Body of pancreas (tissue), 4 donors: ENCODE measurements around the gene RXRA. TPM values are rescaled to one million over a fixed set of nuclear protein-coding genes. Genes with fewer than 3 reads are reported as not detected.

Experiments used
- ATAC-seq: fragments of 150-250 bp; one replicate; pipeline ENCODE4 v1.9.1; 2016
- DNase-seq, 4 donors: peaks; one replicate each; pipeline ENCODE4 v3.0.0-alpha.2; 2019
- H3K27ac ChIP-seq, 4 donors: fragments of 200-600 bp; sonication (generic); 1 replicate in 3 of 4; 2 replicates in 1 of 4; pipeline versions ENCODE4 v1.5.1 to v1.6.1; 2016 to 2019; ENCODE audit warnings: mild to moderate bottlenecking in 1 of 4, mixed read lengths in 1 of 4, moderate library complexity in 1 of 4
- H3K27me3 ChIP-seq, 2 donors: fragments of 200-600 bp; sonication (generic); one replicate each; pipeline ENCODE4 v1.6.0; 2016; ENCODE audit warnings: mild to moderate bottlenecking in 1 of 2
- H3K36me3 ChIP-seq, 2 donors: fragments of 200-600 bp; sonication (generic); replicated peaks in 1 of 2; 2 replicates each; pipeline ENCODE4 v1.5.1; 2016; ENCODE audit warnings: low read depth in 2 of 2; ENCODE audit not compliant: insufficient read depth in 1 of 2
- H3K4me1 ChIP-seq: fragments of 200-600 bp; sonication (generic); one replicate; pipeline ENCODE4 v1.6.0; 2016
- H3K4me3 ChIP-seq, 2 donors: fragments of 200-600 bp; sonication (generic); 1 replicate in 1 of 2; 2 replicates in 1 of 2; pipeline ENCODE4 v1.5.1; 2016 to 2019
- H3K9me3 ChIP-seq, 3 donors: fragments of 200-600 bp; sonication (generic); 1 replicate in 2 of 3; 2 replicates in 1 of 3; pipeline ENCODE4 v1.5.1; 2016
- POLR2A ChIP-seq, 3 donors: fragments of 450-650 bp; IDR thresholded peaks; one replicate each; pipeline ENCODE4 v1.6.1; 2016; ENCODE audit warnings: antibody characterized with exemption in 3 of 3, mild to moderate bottlenecking in 2 of 3
- WGBS, 2 donors: methylation state at CpG; one replicate each; pipeline ENCODE4 v1.1.5; 2017; 5-methylcytosine and 5-hydroxymethylcytosine counted together
- intact Hi-C: fragments of 100-400 bp; cut with DNase I; formaldehyde crosslinking; loops from one replicate; pipeline ENCODE4 v1.15.1; 2023
- total RNA-seq, 2 donors: library from RNA; depleted of rRNA; stranded (reverse); fragments of >200 nt; gene quantifications; one replicate each; pipeline ENCODE4 v1.1.0, GENCODE V29; 2016
- TF ChIP-seq, protein P1 (sequence below), 7 experiments: fragments of 450-650 bp in 4 of 7; fragments of 200-600 bp in 3 of 7; sonication (generic) in 3 of 7; IDR thresholded peaks; one replicate each; pipeline ENCODE4 v1.5.1; 2016 to 2019; ENCODE audit warnings: antibody characterized with exemption in 7 of 7

Gene RXRA
- total RNA-seq, 2 donors from 2014 or later, result 31.4 to 41.9 TPM

DNA sequence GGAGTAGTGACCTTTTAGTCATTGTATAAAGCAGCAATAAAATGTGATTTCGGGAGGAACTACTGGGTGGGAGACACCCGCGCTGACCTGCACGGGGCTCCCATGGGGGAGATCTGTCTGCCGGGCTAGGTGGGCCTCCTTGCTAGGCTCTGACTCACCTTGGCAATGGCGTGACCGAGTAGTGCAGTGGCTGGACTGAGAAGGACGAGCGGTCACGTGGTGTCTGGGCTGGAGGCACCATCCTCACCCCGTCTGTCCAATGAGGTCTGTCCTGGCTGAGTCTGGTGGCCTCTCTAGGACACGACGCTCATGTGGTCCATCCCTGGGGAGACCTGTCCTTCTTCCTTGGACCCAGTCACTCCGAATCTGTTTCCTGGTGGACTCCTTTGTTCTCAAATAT is 151.7 kb downstream of the RXRA start:
- DNase-seq (no peak), ATAC-seq (no peak)
- 80 to 93% methylated on average over 13 to 14 of the region's 14 CpGs for WGBS, 2 donors
- no peak for TF ChIP-seq POLR2A (IDR thresholded peaks at IDR 0.05)
- TF ChIP-seq, protein P1, sequence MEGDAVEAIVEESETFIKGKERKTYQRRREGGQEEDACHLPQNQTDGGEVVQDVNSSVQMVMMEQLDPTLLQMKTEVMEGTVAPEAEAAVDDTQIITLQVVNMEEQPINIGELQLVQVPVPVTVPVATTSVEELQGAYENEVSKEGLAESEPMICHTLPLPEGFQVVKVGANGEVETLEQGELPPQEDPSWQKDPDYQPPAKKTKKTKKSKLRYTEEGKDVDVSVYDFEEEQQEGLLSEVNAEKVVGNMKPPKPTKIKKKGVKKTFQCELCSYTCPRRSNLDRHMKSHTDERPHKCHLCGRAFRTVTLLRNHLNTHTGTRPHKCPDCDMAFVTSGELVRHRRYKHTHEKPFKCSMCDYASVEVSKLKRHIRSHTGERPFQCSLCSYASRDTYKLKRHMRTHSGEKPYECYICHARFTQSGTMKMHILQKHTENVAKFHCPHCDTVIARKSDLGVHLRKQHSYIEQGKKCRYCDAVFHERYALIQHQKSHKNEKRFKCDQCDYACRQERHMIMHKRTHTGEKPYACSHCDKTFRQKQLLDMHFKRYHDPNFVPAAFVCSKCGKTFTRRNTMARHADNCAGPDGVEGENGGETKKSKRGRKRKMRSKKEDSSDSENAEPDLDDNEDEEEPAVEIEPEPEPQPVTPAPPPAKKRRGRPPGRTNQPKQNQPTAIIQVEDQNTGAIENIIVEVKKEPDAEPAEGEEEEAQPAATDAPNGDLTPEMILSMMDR (IDR thresholded peaks at IDR 0.05), result no peak
- no peaks in the 10 kb centered on the region for H3K4me1 ChIP-seq
- H3K4me3 ChIP-seq, result no peak overlapping the region
- no peaks in the 10 kb centered on the region for H3K27me3 ChIP-seq
- no peaks in the 10 kb centered on the region for H3K9me3 ChIP-seq
- no peak overlapping the region for H3K27ac ChIP-seq
- intact Hi-C loops, result no loop called here
- H3K36me3 ChIP-seq, result no peaks in the 10 kb centered on the region

DNA sequence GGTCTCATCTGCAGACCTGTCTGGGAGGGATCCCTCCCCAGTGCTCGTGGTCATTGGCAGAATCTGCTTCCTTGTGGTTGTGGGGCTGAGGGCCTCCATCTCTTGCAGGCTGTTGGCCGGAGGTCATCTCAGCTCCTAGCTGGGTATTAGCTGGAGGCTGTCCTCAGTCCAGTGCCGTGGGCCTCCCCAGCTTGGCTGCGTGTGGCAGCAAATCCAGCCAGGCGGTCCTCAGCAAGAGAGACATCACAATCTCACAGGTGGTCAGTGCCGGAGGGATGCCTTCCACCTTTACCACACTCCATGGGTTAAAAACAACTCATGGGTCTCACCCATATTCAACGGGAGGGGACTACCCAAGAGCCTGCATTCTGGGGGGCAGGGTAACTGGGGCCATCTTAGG is 155.5 kb downstream of the RXRA start:
- H3K4me1 ChIP-seq, result no peaks in the 10 kb centered on the region
- WGBS, 2 donors, result 50 to 65% methylated on average over 1 to 7 of the region's 7 CpGs
- DNase-seq (no peak), ATAC-seq (no peak)
- H3K36me3 ChIP-seq, result no peaks in the 10 kb centered on the region
- no peak for TF ChIP-seq POLR2A (IDR thresholded peaks at IDR 0.05)
- TF ChIP-seq, protein P1 (IDR thresholded peaks at IDR 0.05), result no peak
- intact Hi-C loops, result no loop called here
- no peaks in the 10 kb centered on the region for H3K9me3 ChIP-seq
- no peak overlapping the region for H3K4me3 ChIP-seq
- no peaks in the 10 kb centered on the region for H3K27me3 ChIP-seq
- no peak overlapping the region for H3K27ac ChIP-seq

DNA sequence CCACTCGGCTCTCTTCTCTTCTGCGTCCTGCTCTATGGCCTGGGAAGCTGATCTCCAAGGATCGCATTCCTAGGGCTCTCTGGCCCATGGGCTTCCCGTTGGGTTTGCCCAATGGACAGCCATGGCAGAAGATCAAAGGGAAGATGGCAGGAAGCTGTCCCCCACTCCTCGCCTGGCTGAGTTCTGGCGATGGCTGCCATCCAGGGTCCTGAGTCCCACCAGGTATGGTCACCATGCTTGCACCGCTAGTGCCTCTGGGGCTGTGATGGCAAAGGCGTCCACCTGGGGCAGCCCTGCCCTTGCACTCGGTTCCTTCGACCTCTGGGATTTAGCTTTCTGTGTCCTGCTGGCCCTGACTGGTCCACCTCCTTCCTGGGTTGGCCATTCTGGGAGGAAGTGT is 156.0 kb downstream of the RXRA start:
- 54 to 68% methylated on average over 6 to 10 of the region's 10 CpGs for WGBS, 2 donors
- H3K27ac ChIP-seq, result no peak overlapping the region
- ATAC-seq (no peak), DNase-seq (peak in 1 of 4 donors; percentile 6)
- intact Hi-C loops, result no loop called here
- no peaks in the 10 kb centered on the region for H3K4me1 ChIP-seq
- H3K4me3 ChIP-seq, result no peak overlapping the region
- TF ChIP-seq, protein P1 (IDR thresholded peaks at IDR 0.05), result no peak
- TF ChIP-seq POLR2A (IDR thresholded peaks at IDR 0.05), result no peak
- no peaks in the 10 kb centered on the region for H3K9me3 ChIP-seq
- no peaks in the 10 kb centered on the region for H3K27me3 ChIP-seq
- no peaks in the 10 kb centered on the region for H3K36me3 ChIP-seq

DNA sequence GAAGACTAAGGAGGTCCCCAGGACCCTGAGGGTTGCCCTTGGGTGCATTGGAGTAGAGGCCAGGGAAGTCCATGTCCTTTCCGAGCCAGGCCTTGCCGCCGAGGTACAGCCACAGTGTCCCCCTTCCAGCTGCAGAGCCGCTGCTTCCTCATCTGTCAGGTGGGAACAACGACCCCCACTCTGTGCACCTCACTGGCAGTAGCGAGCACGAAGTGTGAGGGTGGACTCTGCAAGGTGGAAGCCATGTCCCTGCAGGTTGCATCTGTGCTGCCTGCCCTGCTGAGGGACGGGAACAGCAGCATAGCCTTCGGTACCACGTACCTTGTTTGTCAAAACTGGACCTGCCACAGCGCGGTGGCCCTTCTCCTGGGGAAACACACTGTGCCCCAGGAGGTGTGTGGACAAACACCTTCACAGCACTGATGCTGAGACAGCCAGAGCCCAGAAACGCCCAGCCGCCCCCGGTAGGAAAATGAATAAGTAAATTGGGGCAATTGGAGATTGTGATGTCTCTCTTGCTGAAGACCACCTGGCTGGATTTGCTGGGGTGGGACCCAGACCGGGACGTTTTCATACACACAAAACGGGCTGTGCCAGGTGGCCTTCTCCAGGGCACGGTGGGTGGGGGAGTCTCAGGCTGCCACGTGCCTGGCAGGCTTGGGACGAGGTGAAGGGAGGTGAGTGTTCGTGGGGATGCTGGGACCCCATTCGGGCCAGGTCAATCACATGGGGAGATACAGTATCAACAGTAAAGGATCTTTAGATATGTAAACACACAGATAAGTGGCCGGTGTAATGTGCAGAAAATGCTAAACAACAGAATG is 157.3 kb downstream of the RXRA start:
- no peaks in the 10 kb centered on the region for H3K36me3 ChIP-seq
- H3K4me1 ChIP-seq, result no peaks in the 10 kb centered on the region
- TF ChIP-seq, protein P1 (IDR thresholded peaks at IDR 0.05), result no peak
- TF ChIP-seq POLR2A (IDR thresholded peaks at IDR 0.05), result no peak
- no peaks in the 10 kb centered on the region for H3K9me3 ChIP-seq
- intact Hi-C loops, result no loop called here
- no peaks in the 10 kb centered on the region for H3K27me3 ChIP-seq
- no peak overlapping the region for H3K4me3 ChIP-seq
- H3K27ac ChIP-seq, result no peak overlapping the region
- ATAC-seq, result no peak
- WGBS, 2 donors, result 65% methylated on average over 17 to 24 of the region's 24 CpGs
- peak in 1 of 4 donors; percentile 5 for DNase-seq

DNA sequence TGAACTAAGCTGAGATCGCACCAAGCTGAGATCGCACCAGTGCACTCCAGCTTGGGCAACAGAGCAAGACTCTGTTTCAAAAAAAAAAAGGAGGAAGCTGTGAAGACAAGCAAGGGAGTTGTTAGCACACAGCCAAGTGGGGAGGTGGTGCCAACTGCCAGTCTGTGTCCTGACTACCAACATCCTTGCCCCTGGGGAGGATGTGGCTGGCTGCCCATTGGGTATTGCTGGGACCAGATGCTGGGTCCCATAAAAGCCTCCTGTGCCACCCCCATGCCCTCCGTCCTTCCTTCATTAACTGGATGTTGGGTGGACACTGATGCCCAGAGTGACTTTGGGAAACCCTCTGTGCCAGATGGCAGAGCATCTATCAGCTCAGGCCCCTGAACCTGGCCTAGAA is 158.2 kb downstream of the RXRA start:
- no peaks in the 10 kb centered on the region for H3K27me3 ChIP-seq
- no peaks in the 10 kb centered on the region for H3K36me3 ChIP-seq
- ATAC-seq (no peak), DNase-seq (peak in 2 of 4 donors; percentile 2 to 8)
- TF ChIP-seq, protein P1 (IDR thresholded peaks at IDR 0.05), result no peak
- no peak for TF ChIP-seq POLR2A (IDR thresholded peaks at IDR 0.05)
- H3K4me3 ChIP-seq, result no peak overlapping the region
- no peaks in the 10 kb centered on the region for H3K9me3 ChIP-seq
- 73 to 79% methylated on average over 3 of the region's 3 CpGs for WGBS, 2 donors
- no peak overlapping the region for H3K27ac ChIP-seq
- H3K4me1 ChIP-seq, result no peaks in the 10 kb centered on the region
- intact Hi-C loops, result no loop called here
